Fibroblast of the aortic adventitia (primary cell): ENCODE results near the gene ARHGAP40. TPM values are rescaled to one million over a fixed set of nuclear protein-coding genes. Genes with fewer than 3 reads are reported as not detected.

ENCODE experiments used
- DNase-seq: peaks from one replicate; pipeline ENCODE4 v3.0.0-alpha.2; 2010; ENCODE audit warnings: low read depth
- H3K4me3 ChIP-seq: 2 replicates; pipeline ENCODE4 v1.5.1; 2011; ENCODE audit warnings: low read depth, mild to moderate bottlenecking, control low read depth, low read length, moderate library complexity
- CTCF ChIP-seq: IDR thresholded peaks from 2 replicates; pipeline ENCODE4 v1.5.1; 2011; ENCODE audit warnings: mild to moderate bottlenecking, low read length, control low read depth, inconsistent platforms; ENCODE audit not compliant: insufficient read depth
- total RNA-seq: library from RNA; depleted of rRNA; stranded (reverse); fragments of >200 nt; gene quantifications from 2 replicates; pipeline ENCODE4 v1.2.3, GENCODE V29; 2012; ENCODE audit warnings: low replicate concordance

Gene ARHGAP40
- total RNA-seq, 1 donor = not detected

GRCh38 chr20:38579921-38580320, 21.7 kb upstream of the ARHGAP40 start:
- no peak for DNase-seq
- no peak for TF ChIP-seq CTCF
- H3K4me3 ChIP-seq = no peak overlapping the region

- DNase-seq = no peak
- H3K4me3 ChIP-seq = no peak within 1 kb of the TSS
- TF ChIP-seq CTCF = no peak
Measured at GRCh38 chr20:38581013-38581412, 20.6 kb upstream of the ARHGAP40 start, which contains the start of gene ADIG. Gene ADIG (plus strand): TSS chr20:38581197. CDS start chr20:38581251, 54 bp downstream.

- no peak for DNase-seq
- no peak overlapping the region for H3K4me3 ChIP-seq
- TF ChIP-seq CTCF = no peak
Measured at GRCh38 chr20:38581830-38582358, 19.7 kb upstream of the ARHGAP40 start.

GRCh38 chr20:38583306-38583705, 18.3 kb upstream of the ARHGAP40 start:
- no peak for DNase-seq
- no peak for TF ChIP-seq CTCF
- no peak overlapping the region for H3K4me3 ChIP-seq

- no peak for TF ChIP-seq CTCF
- DNase-seq = no peak
- no peak overlapping the region for H3K4me3 ChIP-seq
Measured at GRCh38 chr20:38584099-38584763, 17.4 kb upstream of the ARHGAP40 start.

- no peak for TF ChIP-seq CTCF
- DNase-seq = no peak
- H3K4me3 ChIP-seq = no peak overlapping the region
Measured at GRCh38 chr20:38585404-38586180, 16.0 kb upstream of the ARHGAP40 start.
